ENCODE results near the gene NRXN3.
"Not testable (repeated sequence)": the region's sequence is repeated elsewhere in the genome, so short reads cannot be mapped to it uniquely, and the experiment has no call there.

NRXN3 gene

DNA sequence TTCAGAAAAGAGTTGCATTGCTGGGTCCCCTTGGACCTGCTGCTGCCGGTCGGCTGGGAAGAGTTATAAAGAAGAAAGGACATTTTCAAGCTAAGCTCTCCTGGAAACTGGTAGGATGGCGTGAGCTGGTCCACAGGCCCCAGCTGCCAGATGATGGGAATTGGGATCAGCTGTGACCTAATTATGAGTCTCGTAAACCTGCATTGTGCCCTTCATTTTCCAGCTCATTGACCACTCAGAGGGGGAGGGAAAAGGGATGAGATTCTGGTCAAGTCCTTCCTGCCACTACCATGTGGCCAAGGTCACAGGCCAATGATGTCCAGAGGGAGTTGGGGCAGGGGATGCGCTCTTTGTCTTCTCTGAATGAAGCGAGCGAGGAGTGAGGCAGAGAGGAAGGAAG, 320.9 kb downstream of the NRXN3 start:
- DNase-seq: no peak

DNA sequence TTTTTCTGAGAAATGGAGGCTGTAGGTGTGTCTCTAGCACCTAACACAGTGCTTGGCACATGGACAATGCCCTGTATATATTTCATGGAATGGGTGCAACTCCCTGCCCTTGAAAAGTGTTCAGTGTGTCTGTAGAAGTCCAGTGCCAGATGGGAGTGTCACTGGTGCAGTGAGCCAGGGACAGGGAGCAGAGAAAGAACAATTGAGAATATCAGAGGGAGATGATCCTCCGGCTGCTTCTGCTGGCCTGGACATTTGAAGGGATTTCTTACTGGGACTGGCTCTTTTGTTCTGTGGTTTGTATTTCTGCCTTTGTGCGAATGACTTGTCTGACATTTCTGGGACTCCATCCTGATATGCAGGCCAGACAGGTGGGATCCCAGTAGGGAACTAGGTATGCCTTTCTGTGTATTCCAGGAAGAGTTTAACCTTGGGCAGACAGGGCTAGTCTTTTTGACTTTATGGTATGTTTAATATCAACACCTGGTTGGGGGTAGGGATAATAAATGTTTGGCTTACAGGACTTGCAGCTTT, 328.0 kb downstream of the NRXN3 start:
- no peak for DNase-seq

DNA sequence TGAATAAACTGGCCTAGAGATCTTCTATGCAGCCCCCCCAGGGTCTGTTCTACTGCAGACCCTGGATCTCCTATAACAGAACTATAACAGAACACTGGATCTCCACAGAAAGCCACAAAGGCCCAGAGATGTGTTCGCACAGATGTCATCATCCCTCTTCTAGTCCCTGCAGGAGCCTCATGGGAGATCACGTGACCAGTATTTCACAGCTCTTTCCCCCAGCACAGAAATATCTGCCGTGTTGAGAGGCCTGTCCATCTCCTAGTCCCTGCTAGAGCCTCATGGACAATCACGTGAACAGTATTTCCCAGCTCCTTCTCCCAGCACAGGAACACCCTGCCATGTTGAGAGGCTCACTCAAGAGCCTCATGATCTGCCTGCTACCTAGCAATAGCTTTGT, 331.7 kb downstream of the NRXN3 start:
- DNase-seq: no peak

DNA sequence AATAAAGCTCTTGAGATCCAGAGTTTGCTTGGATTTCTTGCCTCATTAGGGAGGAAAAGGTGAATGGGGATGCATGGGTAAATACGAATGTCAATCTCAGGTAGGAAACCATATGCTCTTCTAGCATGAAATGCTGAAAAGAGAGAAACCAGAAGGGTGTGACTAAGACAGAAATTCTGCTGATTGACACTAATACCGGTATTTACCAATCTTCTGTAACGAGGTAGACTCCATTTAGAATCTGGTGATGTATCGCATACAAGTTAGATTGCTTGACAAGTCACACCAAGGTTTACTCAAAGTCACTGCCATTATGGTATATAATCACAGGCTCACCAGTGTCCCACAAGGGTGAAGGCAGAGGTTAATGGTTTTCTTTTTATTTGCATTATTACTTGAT, 337.9 kb downstream of the NRXN3 start:
- DNase-seq: no peak

DNA sequence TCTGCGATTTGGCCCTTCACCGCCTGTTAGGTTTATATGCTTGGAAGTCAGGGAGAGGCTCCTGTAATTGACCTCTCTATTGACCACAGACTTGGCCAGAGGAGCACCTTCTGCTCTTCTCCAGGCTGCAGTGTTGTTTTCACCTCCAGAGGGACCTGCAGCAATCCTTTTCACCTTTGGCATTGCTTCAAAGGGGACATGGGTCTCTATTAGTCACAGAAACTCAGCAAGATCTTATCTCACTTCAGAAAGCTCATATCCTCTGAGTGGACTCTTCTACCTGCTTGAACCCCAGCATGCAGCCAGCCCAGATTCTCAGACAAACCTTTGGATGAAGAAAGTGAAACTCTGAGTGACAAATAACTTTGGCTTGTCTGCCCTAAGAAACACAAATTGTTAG, 339.3 kb downstream of the NRXN3 start:
- no peak for DNase-seq

DNA sequence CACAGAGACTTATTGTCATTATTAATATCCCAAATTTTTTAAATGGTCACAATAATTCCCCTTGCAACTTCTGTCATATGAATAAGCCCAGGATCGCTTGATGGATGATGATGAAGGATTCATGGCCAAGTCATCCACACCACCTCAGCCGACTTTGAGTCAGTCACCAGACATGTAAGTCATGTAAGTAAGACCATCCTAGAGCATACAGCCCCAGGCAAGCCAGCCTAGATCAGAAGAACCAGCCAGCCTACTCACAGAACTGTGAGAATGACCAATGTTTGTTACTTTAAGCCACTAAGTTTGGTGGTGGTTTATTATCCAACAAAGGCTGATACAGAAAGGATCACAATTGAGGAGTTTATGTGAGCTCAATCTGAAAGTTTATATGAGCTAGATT, 341.8 kb downstream of the NRXN3 start:
- no peak for DNase-seq

DNA sequence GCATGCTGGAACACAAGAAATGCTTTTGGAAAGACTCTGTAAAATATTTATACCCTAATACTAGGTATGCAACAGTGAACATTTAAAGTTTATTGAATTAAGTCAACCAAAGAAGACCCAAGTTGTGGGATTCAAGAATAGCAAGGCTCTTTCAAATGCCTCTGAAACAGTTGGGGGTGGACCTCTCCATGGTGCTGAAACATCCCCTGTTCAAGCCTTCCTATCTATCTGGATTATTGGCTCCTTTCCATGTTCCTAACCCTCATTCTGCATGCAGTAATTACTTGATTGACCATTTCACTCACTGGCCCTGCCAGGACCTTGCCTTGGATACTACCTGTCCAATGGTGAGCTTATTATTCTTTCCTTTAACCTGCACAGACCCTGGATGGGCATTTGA, 349.7 kb downstream of the NRXN3 start:
- DNase-seq: peak; percentile 14

DNA sequence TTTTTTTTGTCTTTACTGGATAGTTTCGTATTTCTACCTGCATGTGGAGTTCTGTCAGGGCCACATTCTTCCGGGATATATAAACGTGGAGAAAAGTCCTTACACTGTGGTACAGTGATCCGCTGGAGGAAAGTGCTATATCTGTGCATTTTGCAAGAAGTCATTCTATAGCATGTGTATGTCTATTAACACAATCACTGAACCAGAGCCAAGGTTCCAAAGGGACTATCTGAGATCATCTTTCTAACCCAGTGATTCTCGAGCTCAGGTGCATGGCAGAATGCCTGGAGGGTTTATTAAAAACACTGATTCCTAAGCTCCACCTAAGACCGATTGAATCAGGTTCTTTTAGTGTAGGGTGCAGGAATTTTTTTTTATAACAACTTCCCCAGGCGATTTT, 354.0 kb downstream of the NRXN3 start:
- DNase-seq: no peak

DNA sequence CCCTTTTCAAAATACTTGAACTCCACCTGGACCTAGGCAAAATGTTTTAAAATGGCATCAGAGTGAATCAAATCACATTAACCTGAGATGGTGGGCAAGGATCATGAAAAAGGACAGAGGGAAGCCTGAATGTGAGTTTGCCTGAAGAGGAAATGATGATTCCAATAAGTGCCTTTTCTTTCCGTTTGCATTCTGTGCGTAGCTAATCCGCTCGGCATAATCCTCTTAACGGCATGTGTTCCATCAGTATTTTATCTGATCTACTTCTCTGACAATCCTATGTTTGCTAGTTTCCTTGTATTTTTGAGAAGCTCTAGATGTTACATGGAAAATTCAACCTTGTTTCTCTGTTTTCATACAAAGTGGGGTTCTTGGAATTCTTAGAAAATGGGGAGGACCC, 354.6 kb downstream of the NRXN3 start:
- no peak for DNase-seq

DNA sequence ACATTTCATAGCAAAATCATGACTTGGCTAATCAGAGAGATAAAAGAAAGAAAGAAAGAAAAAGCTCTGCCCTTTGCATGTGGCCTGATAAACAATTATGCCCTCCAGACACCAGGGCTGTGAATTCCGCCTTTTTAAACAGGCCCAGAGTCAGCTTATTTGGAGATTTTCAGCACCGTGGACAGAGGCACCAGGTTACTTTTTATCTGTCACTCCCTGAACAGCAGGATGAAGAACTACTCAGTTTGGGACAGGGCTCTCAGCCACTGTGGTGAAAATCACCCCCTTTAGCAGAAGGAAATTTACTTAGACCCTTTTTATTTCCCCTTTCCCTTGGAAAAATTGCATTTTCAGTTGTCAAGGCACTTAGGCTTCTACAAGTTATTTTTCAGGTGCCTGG, 359.9 kb downstream of the NRXN3 start:
- DNase-seq: peak; percentile 11

DNA sequence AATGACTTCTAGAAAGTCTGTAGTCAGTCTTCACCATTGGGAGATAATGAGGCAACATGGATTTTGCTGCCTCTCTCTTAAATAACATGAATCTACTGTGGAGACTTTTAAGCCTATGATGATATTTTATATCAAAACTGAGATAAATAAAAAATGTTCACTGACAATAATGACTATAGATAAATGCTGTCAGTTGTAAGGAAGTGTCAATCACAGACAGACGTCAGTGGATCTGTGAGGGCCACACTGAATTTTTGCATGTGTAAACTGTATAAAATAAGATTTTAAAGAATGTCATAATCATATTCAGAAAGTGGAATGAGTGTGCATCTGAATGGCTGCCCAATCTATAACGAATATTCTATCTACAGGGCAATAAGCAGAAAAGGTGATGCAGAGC, 364.0 kb downstream of the NRXN3 start:
- DNase-seq: no peak

DNA sequence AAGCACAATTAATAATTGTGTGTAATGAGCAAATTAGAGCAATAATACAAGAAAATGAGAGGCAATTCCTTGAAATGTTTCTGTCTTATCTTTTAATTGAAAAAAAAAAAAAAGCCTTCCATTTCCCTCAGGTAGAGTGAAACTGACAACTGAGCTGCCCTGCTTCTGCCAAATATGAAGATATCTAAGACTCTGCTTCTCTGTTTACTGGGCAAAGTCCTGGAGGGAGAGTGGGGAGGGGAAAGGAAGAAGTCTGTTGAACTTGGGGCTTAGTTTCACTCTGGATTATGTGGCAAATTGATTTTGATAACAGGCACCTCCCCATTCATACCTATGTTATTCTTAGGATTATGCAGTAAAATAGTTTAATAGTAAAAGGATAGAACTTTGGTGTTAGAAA, 364.9 kb downstream of the NRXN3 start:
- no peak for DNase-seq

DNA sequence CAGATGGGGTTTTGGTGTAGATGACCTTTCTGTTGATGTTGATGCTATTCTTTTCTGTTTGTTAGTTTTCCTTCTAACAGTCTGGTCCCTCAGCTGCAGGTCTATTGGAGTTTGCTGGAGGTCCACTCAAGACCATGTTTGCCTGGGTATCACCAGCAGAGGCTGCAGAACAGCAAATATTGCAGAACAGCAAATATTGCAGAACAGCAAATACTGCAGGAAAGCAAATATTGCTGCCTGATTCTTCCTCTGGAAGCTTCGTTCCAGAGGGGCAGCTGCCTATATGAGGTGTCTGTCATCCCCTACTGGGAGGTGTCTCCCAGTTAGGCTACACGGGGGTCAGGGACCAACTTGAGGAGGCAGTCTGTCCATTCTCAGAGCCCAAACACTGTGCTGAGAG, 371.6 kb downstream of the NRXN3 start:
- DNase-seq: not testable (repeated sequence)

DNA sequence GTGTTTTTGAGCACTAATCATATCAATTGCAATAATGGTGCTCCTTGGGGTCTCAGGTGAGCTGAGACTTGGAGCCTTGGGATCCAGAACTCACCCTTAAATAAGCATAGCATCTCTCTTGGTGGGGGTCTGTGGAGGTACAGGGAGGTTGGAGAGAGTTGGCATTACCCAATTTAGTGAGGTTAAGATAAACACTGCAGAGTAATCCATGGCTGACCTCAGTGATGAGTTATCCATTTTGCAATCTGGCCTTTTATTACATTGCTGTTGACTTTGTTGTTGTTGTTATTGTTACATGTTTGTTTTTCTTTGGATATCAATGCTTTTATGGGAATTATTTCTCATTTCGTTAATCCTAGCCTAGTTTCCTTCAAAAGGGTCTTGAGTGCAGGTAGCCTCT, 373.3 kb downstream of the NRXN3 start:
- DNase-seq: no peak

DNA sequence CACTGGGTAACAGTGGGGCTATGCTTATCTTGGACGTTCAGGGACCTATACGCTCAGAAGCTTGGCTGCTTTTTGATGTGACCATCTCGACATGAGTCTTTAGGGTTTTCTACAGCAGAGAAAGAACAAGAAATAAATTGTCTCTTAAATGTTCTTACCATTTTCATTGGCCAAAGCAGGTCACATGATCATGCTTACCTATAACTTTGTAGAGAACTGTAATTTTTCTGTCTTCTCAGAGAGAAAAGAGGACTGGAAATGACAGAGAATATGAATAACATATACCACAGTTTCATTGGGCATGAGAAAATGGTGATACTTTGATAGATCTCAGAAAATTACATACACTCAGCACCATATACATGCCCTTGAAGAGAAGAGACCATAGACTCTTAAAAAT, 390.9 kb downstream of the NRXN3 start:
- DNase-seq: no peak

DNA sequence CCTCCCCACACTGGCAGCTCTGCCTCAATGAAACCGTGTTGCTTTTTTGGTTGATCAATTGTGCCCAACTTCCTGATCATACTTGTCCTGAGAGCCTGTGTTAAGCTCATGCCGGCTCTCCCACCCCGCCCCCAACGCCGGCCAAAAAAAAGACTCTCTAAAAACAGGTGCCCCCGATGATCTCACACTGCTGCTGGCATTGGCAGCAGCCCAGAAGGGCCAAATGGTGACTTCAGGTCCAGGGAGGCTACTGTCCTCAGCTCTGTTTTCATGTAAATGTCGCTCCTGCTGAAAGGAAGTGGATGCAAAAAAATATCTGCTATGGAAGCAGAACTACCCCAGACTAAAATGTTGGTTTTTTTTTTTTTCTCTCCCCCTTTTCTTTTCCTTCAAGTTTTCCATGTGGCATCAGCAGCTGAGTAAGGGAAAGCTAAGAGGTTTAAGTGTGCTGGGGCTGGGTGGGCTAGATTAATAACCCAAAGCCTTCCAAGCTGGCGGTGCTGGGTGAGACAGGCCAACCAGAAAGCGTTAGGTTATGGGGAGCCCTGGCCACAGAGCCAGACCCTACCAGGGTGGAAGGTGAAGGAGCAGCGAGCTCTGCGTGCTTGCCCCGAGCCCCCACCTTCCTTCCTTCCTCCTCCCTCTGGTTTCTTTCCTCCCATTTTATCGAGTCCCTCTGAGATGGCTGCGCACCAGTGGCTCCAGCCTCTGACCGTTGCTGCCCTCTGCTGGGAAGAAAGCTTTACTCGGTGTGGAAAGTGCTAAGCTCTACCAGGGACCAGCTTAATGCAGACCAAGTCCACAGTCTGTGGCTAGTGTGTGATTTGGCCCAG, 396.1 kb downstream of the NRXN3 start:
- DNase-seq: peak; percentile 63

DNA sequence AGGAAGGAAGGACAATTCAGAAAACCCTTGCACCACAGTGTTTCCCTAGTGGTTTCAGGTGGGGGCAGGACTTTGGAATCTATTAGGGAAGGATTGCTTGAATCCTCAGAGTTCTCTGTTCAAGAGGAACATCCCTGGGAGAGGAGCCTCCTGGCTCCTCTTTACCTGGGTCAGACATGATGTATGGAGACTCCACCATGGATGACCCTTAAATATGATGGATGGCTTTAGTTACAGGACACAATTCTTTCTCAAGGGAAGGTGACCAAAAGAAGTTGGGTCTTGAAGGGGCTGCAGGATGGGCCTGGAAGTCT, 396.6 kb downstream of the NRXN3 start:
- no peak for DNase-seq

DNA sequence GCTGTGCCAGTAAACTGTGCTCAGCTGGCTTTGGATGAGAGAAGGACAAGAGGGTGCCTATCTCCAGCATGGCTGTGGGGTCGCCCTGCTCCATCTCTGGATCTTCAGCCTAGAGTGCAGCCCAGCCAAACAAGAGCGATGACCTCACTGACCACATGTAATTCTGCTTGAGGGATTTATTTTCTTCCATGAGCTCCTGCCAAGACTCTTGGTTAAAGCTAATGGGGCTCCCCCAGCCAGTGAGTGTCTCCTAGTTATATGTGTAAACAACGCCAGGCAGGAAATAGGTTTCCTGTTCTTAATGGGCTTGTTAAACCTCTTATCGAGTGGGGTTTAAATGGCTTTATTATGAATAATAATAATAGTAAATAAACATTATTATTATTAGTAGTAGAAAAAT, 397.2 kb downstream of the NRXN3 start:
- DNase-seq: no peak

DNA sequence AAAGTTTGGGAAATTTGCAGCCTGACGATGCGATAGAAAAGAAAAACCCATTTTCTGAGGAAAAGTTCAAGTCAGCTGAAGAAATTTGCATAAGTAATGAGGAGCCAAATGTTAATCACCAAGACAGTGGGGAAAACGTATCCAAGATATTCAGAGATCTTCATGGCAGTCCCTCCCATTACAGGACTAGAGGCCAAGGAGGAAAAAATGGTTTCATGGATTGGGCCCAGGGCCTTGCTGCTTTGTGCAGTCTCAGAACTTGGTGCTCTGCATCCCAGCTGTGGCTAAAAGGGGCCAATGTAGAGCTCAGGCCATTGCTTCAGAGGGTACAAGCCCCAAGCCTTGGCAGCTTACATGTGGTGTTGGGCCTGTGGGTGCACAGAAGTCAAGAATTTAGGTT, 403.6 kb downstream of the NRXN3 start:
- not testable (repeated sequence) for DNase-seq

DNA sequence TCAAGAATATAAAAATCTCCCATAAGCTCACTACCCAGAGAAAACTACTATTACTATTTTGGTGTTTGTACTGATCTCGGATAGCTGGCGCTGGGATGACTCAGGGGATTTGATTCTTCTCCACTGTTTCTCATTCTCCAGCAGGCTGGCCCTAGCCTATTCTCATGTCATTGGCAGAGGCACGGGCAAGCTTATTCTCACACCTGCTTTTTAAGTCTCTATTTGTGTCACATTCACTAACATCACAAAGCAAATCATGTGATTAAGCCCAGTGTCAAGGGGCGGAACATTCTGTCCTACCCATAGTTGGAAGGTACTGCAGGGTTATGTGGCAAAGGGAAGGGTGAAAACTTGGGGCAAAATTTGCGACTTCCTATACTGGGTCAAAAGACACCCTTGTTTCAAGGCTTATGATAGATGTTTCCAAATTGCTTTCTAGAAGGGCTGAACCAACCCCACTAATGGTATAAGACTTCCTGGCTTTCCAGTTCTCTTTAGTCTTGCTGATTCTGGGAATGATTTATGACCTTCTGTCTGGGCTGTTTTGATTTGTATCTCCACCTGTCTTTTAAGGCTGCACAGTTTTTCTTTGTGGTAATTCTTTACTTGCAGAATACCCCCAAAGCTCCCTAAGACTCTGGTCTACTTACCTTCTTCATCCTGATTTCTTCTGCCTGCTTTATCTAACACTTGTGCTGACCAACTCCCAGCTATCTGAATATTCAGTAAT, 406.4 kb downstream of the NRXN3 start:
- DNase-seq: no peak

DNA sequence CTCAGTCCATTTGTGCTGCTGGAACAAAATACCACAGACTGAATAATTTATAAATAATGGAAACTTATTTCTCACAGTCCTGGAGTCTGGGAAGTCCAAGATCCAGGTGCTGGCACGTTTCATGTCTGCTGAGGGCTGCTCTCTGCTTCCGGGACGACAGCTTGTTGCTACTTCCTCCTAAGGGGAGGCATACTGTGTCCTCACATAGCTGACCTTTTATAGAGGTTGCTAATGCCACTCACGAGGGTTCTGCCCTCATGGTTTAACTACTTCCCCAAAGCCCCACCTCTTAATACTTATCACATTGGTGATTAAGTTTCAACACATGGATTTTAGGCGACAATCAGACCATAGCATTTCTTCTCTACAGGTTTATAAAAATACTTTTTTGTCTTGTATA, 411.1 kb downstream of the NRXN3 start:
- no peak for DNase-seq

DNA sequence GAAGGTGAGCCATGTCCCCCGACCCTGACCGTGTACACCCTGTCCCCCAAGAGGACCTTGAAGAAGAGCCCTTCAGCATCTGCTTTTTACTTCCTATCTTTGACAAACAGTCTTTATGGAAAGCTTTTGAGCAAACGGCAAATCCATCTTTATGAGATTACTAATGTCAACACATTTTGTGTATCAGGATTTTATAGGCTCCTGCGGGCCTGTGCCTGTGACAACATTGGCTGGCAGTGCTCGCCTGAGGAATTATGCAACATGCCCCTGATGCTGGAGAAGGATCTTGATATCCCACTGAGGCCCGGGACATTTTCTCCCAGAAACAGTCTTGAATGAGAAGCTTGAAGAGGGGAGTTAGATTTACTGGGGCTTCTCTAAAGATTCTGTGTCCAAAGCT, 416.5 kb downstream of the NRXN3 start:
- DNase-seq: no peak

DNA sequence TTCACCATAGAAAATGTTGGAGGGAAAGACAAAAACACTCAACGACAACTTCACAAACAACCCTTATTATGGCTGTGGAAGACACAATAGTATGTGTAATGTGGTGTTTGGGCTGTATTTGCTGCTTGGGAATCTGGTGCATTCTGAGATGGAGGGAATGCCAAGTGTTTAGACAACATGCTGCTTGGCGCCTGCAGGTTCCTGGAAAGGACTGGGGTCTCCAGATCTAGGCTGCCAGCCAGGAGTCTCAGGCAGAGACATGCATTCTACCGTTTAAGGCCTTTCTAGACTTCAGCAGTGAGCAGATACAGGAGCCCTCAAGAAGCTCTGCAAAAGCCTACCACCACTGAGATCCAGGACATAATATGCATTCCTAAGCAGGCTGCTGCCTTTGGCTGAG, 418.7 kb downstream of the NRXN3 start:
- no peak for DNase-seq

DNA sequence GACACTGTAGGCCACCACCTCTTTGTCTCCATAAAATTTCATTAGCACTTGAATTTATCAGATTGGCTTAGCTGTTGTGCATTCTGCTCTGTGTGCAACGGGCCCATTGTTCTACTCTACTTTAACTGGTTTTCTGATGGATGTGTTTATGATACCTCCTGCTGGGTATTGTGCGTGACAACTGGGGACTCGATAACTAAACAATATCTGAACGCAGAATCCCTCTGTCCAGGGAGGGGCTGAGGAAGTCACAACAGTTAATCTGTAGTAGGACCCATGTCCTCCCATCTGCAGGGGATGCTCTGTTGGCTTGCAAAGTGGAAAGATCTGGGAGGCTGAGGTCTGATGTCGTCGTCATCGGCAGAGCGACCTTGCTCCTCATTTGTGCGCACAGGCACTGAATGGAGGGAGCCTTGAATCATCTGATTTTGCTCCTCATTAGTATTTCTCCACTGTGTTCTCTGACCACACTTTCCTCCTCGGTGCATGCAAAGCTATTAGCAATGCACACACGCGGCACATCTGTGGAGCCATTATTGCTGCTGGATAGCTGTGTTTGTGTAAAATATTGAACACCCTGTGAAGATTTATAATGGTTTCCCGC, 422.5 kb downstream of the NRXN3 start:
- no peak for DNase-seq
